ENCODE data around the gene MATN3.

DNA sequence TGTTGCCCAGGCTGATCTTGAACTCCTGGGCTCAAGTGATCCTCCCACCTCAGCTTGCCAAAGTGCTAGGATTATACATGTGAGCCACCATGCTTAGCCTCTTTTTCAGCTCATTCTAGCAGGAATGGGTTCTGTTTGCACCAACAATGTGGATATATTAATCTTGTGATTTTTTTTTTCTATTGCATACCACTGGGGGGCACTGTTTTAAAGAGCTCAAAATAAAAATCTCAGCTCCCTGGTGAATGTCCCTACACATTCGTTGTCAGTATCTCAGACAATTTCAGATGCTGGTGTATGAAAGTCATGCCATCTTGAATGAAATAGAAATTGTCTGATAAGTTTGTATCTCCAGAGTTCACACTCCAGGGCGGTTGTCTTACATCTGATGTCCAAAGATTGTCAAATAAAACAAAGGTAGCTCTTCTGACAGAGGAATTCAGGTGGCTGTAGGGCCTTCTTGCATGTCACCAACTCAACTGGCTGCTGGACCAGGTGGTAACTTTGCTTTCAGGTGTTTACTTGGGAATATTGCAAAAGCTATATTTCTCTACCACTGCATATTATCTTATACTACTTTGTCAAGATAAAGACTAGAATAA lies 3.1 kb upstream of the MATN3 start:
- TF ChIP-seq, protein P1, sequence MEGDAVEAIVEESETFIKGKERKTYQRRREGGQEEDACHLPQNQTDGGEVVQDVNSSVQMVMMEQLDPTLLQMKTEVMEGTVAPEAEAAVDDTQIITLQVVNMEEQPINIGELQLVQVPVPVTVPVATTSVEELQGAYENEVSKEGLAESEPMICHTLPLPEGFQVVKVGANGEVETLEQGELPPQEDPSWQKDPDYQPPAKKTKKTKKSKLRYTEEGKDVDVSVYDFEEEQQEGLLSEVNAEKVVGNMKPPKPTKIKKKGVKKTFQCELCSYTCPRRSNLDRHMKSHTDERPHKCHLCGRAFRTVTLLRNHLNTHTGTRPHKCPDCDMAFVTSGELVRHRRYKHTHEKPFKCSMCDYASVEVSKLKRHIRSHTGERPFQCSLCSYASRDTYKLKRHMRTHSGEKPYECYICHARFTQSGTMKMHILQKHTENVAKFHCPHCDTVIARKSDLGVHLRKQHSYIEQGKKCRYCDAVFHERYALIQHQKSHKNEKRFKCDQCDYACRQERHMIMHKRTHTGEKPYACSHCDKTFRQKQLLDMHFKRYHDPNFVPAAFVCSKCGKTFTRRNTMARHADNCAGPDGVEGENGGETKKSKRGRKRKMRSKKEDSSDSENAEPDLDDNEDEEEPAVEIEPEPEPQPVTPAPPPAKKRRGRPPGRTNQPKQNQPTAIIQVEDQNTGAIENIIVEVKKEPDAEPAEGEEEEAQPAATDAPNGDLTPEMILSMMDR (conservative IDR thresholded peaks at IDR 0.05; ENCODE audit: low read length) = peak; percentile 80
- no peak for TF ChIP-seq EZH2phosphoT487 (IDR thresholded peaks at IDR 0.05; ENCODE audit: borderline replicate concordance, low read depth, low read length)
